Epithelial cell of esophagus (primary cell): ENCODE results near the gene HSPBAP1.

ENCODE experiments used
- DNase-seq: peaks from one replicate; pipeline ENCODE4 v3.0.0; 2010; ENCODE audit warnings: low read depth
- H3K4me3 ChIP-seq: 2 replicates; pipeline ENCODE4 v1.5.1; 2011; ENCODE audit warnings: mild to moderate bottlenecking, low read length, control low read depth
- CTCF ChIP-seq: IDR thresholded peaks from 2 replicates; pipeline ENCODE4 v1.5.1; 2011; ENCODE audit warnings: low read depth, mild to moderate bottlenecking, low read length, control low read depth, inconsistent platforms; ENCODE audit not compliant: insufficient read depth; ENCODE audit errors: missing control alignments

The HSPBAP1 gene

DNA sequence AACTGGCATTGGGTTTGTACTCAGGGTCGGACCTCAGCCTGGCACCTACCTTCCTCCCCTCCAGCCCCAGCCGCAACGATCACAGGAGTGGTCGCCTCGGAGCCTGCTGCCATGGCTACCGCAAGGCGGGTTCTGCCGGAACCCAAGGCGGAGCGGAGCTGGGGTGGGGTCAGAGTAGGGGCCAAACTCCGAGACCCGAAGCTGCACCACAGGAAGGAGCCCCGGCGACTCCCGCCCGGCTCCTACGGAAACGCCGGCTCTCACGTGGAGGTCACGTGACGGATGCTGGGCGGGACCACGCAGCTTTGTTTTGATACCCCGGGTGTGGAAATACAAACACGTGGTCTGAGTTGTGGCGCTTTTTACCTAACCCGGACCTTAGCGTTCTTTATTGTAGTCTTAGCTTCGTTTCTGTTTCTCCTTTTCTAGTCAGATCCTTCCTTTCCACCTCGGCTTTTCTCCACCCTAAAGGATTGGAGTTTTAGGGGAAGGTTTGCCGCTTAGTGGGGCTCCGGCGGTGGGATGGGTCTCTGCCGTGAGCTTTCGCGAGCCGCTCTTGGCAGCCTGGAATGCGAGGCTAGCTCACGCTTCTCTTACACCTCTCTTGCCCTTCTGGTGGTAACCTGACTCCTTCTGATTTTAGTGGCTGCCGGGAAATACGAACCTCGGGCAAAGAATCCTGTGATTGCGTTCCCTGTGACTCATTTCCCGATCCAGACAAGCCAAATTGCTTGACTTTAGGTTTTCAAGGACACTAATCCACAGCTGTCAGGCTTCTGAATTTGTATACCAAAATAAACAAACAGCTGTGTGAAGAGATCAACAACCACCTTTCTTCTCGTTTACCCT, at the start of gene HSPBAP1:
Gene HSPBAP1 (minus strand): TSS at position 264 of the 849 bp plus-strand sequence. CDS start 151 bp downstream, at position 113.
- peak; percentile 97 for DNase-seq
- peak within 1 kb of the TSS; percentile 85 for H3K4me3 ChIP-seq
- no peak for TF ChIP-seq CTCF

- DNase-seq, result no peak
- no peak overlapping the region for H3K4me3 ChIP-seq
- TF ChIP-seq CTCF, result no peak
These were observed 42.0 kb upstream of the HSPBAP1 start for GRCh38 chr3:122835590-122835989.

DNA sequence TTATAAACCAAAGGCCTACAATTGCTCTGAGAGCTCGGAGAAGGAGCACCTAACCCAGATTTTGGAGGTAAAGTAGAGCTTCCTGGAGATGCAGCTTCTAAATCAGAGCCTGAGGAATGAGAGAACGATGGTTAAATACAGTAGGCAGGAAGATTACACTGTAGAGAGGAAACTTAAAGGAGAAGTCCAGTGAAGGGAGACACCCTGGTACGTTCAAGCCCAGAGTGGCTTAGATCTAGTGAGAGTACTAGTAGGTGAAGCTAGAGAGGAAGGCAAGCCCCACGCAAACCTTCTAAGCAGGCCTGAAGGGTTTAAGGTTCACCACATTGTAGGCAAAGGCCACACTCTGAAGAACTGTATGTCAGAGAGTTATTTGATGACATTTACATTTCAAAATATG, 34.6 kb upstream of the HSPBAP1 start:
- no peak for DNase-seq
- TF ChIP-seq CTCF, result no peak
- no peak overlapping the region for H3K4me3 ChIP-seq

GRCh38 chr3:122826278-122826677, 32.6 kb upstream of the HSPBAP1 start:
- TF ChIP-seq CTCF, result no peak
- DNase-seq, result peak; percentile 6
- H3K4me3 ChIP-seq, result no peak overlapping the region

DNA sequence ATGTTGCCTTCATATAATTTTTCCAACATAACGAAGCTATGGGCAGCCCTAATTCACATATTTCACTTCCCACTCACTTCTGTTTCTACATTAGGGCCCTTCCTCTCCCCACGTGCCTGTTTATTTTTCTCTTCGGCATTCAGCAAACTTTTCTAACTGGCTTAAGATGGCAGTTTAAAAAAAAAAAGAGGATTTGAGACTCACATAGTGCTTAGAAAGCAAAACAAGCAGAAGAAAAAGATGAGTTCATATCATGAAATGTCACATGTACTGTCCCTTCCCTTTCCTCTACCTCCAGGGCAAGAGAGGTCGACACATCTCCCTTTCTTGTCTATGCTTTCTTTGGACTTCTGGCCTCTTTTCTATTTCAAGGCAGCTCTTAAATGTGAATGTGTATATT, 31.8 kb upstream of the HSPBAP1 start:
- no peak for TF ChIP-seq CTCF
- DNase-seq, result no peak
- no peak overlapping the region for H3K4me3 ChIP-seq

GRCh38 chr3:122824465-122825381, 31.1 kb upstream of the HSPBAP1 start:
- no peak overlapping the region for H3K4me3 ChIP-seq
- TF ChIP-seq CTCF, result no peak
- DNase-seq, result no peak
